SU-DHL-6 (cell line): ENCODE measurements around the gene WIF1.

Experiments used
- H2AFZ ChIP-seq: fragments of 200-600 bp; sonication (generic); 2 replicates; pipeline ENCODE4 v1.6.1; 2014; ENCODE audit warnings: low read depth, mild to moderate bottlenecking, moderate library complexity, mixed read lengths, antibody characterized with exemption, low read length; ENCODE audit not compliant: severe bottlenecking
- H3F3A ChIP-seq: fragments of 200-600 bp; shearing (Covaris generic); 2 replicates; pipeline ENCODE4 v1.6.0; 2016; ENCODE audit warnings: antibody characterized with exemption, mild to moderate bottlenecking; ENCODE audit not compliant: insufficient read depth
- H3K27ac ChIP-seq: fragments of 200-600 bp; sonication (generic); 2 replicates; pipeline ENCODE4 v1.5.1; 2016; ENCODE audit warnings: low read depth, mild to moderate bottlenecking, low read length, moderate library complexity, mixed read lengths
- H3K27me3 ChIP-seq: fragments of 200-600 bp; sonication (generic), shearing (Covaris generic); 2 replicates; pipeline ENCODE4 v1.6.0; 2014; ENCODE audit warnings: mild to moderate bottlenecking, low read length
- H3K36me3 ChIP-seq: fragments of 200-600 bp; sonication (generic); 2 replicates; pipeline ENCODE4 v1.6.1; 2014; ENCODE audit warnings: mild to moderate bottlenecking, low read length, mixed read lengths
- H3K4me2 ChIP-seq: fragments of 300-600, 200-600 bp; shearing (Covaris generic), sonication (generic); 2 replicates; pipeline ENCODE4 v1.6.0; 2014; ENCODE audit warnings: low read length, low read depth, mild to moderate bottlenecking; ENCODE audit not compliant: poor library complexity, severe bottlenecking
- H3K4me3 ChIP-seq: fragments of 200-600 bp; sonication (generic); 2 replicates; pipeline ENCODE4 v1.5.1; 2014; ENCODE audit warnings: antibody characterized with exemption, low read length, mild to moderate bottlenecking, mixed read lengths; ENCODE audit not compliant: insufficient read depth, poor library complexity, severe bottlenecking
- H3K79me2 ChIP-seq: fragments of 200-600 bp; sonication (generic); 2 replicates; pipeline ENCODE4 v1.6.1; 2014; ENCODE audit warnings: mild to moderate bottlenecking, low read length, moderate library complexity; ENCODE audit not compliant: insufficient read depth
- H3K9ac ChIP-seq: fragments of 200-600 bp; sonication (generic); 2 replicates; pipeline ENCODE4 v1.7.0; 2014; ENCODE audit warnings: mild to moderate bottlenecking, low read length
- H3K9me2 ChIP-seq: fragments of 200-600 bp; sonication (generic); replicated peaks from 2 replicates; pipeline ENCODE4 v1.6.1; 2014; ENCODE audit warnings: low read length; ENCODE audit not compliant: insufficient read depth
- H3K9me3 ChIP-seq: fragments of 200-600 bp; sonication (generic); 2 replicates; pipeline ENCODE4 v1.6.1; 2014; ENCODE audit warnings: low read length, mixed read lengths; ENCODE audit not compliant: insufficient read depth
- H4K20me1 ChIP-seq: fragments of 200-600 bp; sonication (generic); 2 replicates; pipeline ENCODE4 v1.6.1; 2014; ENCODE audit warnings: low read depth, mild to moderate bottlenecking, antibody characterized with exemption, low read length, moderate library complexity, mixed read lengths
- EZH2phosphoT487 ChIP-seq: fragments of 200-600 bp; sonication (generic), shearing (Covaris generic); conservative IDR thresholded peaks from 2 replicates; pipeline ENCODE4 v1.6.1; 2018; ENCODE audit warnings: mild to moderate bottlenecking, antibody characterized with exemption, low read length, moderate library complexity, mixed read lengths
- TF ChIP-seq, protein P1 (sequence below): fragments of 200-600 bp; sonication (generic); IDR thresholded peaks from one replicate; pipeline ENCODE4 v1.5.1; 2017; ENCODE audit warnings: antibody characterized with exemption, mild to moderate bottlenecking, low read length, moderate library complexity; ENCODE audit not compliant: insufficient read depth, poor library complexity, severe bottlenecking

WIF1 gene

DNA sequence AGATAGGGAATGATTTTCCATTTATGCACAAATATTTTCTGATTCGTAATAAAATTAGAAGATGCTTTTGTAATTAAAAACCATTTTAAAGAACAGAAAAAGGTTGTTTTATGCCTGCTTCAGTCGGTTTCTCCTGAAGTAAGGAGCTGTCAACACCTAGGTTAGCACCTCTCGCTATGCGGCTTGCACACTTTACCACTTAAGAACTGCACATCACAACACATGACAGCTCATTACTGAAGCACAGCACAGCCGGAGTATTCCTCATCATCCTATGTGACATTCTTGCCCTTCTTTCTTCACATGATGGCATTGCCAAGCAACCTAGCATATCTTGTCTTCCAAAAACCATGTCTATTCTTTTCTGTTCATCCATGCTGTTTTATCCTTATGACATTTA, 5.4 kb upstream of the WIF1 start:
- no peaks in the 10 kb centered on the region for H3F3A ChIP-seq
- H3K4me3 ChIP-seq: no peak overlapping the region
- no peaks in the 10 kb centered on the region for H3K9me3 ChIP-seq
- no peaks in the 10 kb centered on the region for H3K27me3 ChIP-seq
- H2AFZ ChIP-seq: no peak overlapping the region
- H3K27ac ChIP-seq: no peak overlapping the region
- H3K79me2 ChIP-seq: no peaks in the 10 kb centered on the region
- no peak for TF ChIP-seq EZH2phosphoT487
- TF ChIP-seq, protein P1, sequence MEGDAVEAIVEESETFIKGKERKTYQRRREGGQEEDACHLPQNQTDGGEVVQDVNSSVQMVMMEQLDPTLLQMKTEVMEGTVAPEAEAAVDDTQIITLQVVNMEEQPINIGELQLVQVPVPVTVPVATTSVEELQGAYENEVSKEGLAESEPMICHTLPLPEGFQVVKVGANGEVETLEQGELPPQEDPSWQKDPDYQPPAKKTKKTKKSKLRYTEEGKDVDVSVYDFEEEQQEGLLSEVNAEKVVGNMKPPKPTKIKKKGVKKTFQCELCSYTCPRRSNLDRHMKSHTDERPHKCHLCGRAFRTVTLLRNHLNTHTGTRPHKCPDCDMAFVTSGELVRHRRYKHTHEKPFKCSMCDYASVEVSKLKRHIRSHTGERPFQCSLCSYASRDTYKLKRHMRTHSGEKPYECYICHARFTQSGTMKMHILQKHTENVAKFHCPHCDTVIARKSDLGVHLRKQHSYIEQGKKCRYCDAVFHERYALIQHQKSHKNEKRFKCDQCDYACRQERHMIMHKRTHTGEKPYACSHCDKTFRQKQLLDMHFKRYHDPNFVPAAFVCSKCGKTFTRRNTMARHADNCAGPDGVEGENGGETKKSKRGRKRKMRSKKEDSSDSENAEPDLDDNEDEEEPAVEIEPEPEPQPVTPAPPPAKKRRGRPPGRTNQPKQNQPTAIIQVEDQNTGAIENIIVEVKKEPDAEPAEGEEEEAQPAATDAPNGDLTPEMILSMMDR: no peak
- H3K9ac ChIP-seq: no peak overlapping the region
- H3K4me2 ChIP-seq: no peak overlapping the region
- H3K9me2 ChIP-seq: no peaks in the 10 kb centered on the region
- no peaks in the 10 kb centered on the region for H3K36me3 ChIP-seq
- no peaks in the 10 kb centered on the region for H4K20me1 ChIP-seq

DNA sequence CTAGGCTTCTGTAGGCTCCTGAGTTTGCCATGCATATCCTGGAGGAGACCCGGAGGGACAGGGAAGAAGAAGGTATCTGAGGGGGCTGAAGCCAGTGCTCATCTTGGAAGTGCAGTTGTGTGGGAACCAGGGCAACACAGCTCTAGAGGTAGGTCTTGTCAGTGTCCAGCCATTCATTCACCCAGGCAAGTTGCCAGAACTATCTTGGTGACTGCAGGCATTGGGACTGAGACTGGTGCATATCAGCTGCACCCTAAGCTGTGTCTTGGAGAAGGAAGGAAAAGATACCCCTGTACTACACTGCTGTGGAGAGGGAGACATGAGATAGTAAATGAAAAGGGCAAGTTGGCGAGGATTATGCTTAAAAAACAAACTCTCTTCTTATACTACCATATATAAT, 4.9 kb upstream of the WIF1 start:
- no peak for TF ChIP-seq EZH2phosphoT487
- TF ChIP-seq, protein P1: no peak
- Histone ChIP-seq H3K36me3 (no peaks in the 10 kb centered on the region), H2AFZ (no peak overlapping the region), H3K9me3 (no peaks in the 10 kb centered on the region), H3K9me2 (no peaks in the 10 kb centered on the region), H4K20me1 (no peaks in the 10 kb centered on the region), H3K4me3 (no peak overlapping the region), H3K27me3 (no peaks in the 10 kb centered on the region), H3K27ac (no peak overlapping the region), H3K9ac (no peak overlapping the region), H3K4me2 (no peak overlapping the region), H3K79me2 (no peaks in the 10 kb centered on the region), H3F3A (no peaks in the 10 kb centered on the region)

DNA sequence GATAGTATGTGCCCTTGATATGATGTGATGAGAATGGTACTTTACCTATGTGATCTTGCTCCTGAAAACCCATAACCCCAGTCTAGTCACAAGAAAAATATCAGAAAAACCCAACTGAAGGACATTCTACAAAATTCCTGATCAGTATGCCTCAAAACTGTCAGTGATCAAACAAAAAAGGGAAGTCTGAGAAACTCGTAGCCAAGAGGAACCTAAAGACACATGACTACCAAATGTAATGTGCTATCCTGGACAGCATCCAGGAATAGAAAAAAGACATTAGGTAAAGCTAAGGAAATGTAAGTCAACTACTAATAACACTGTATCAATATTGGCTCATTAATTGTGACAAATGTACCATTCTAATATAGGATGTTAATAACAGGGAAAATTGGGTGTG, 4.1 kb upstream of the WIF1 start:
- H3K9me3 ChIP-seq: no peaks in the 10 kb centered on the region
- no peaks in the 10 kb centered on the region for H3F3A ChIP-seq
- H3K27ac ChIP-seq: no peak overlapping the region
- no peaks in the 10 kb centered on the region for H3K36me3 ChIP-seq
- TF ChIP-seq, protein P1: no peak
- H3K4me2 ChIP-seq: no peak overlapping the region
- H3K79me2 ChIP-seq: no peaks in the 10 kb centered on the region
- no peak overlapping the region for H3K9ac ChIP-seq
- no peaks in the 10 kb centered on the region for H3K27me3 ChIP-seq
- H3K4me3 ChIP-seq: no peak overlapping the region
- no peak overlapping the region for H2AFZ ChIP-seq
- H4K20me1 ChIP-seq: no peaks in the 10 kb centered on the region
- no peaks in the 10 kb centered on the region for H3K9me2 ChIP-seq
